ENCODE results near the gene EGFL6.
A peak's percentile ranks its signal among the peaks of the same experiment; 100 is the strongest.

The EGFL6 gene
- 0 to 1.5 (median 0) reads per million in 17 experiments for total RNA-seq

- no peak for DNase-seq
These were observed at the start of gene EGFL6 for GRCh38 chrX:13569479-13570260. Gene EGFL6 (plus strand): TSS chrX:13569601. CDS start chrX:13569862, 261 bp downstream.

GRCh38 chrX:13520351-13520750 lies 49.0 kb upstream of the EGFL6 start:
- no peak for DNase-seq

- DNase-seq = no peak
These were observed 48.5 kb upstream of the EGFL6 start for GRCh38 chrX:13520936-13521335.

GRCh38 chrX:13522811-13523210 lies 46.6 kb upstream of the EGFL6 start:
- DNase-seq = no peak

- peak; percentile 18 to 47 (median 31) for DNase-seq
These were observed 35.7 kb upstream of the EGFL6 start for GRCh38 chrX:13533726-13534125.

GRCh38 chrX:13535376-13536165 lies 33.8 kb upstream of the EGFL6 start:
- no peak for DNase-seq

- no peak for DNase-seq
These were observed 32.9 kb upstream of the EGFL6 start for GRCh38 chrX:13536551-13536950.

GRCh38 chrX:13538414-13538813 lies 31.0 kb upstream of the EGFL6 start:
- DNase-seq = no peak

- no peak for DNase-seq
These were observed 28.8 kb upstream of the EGFL6 start for GRCh38 chrX:13540602-13541001.

- no peak for DNase-seq
These were observed 23.7 kb upstream of the EGFL6 start for GRCh38 chrX:13545726-13546125.

- DNase-seq = no peak
These were observed 21.7 kb upstream of the EGFL6 start for GRCh38 chrX:13547671-13548070.

- DNase-seq = no peak
These were observed 19.1 kb upstream of the EGFL6 start for GRCh38 chrX:13550346-13550745.

- DNase-seq = no peak
These were observed 17.8 kb upstream of the EGFL6 start for GRCh38 chrX:13551610-13552009.

- no peak for DNase-seq
These were observed 16.5 kb upstream of the EGFL6 start for GRCh38 chrX:13552892-13553291.

- DNase-seq = peak in 1 of 4 experiments; percentile 6
These were observed 3.9 kb upstream of the EGFL6 start for GRCh38 chrX:13565511-13565910.

- DNase-seq = no peak
These were observed 832 bp downstream of the EGFL6 start for GRCh38 chrX:13570261-13570605.

GRCh38 chrX:13571136-13571535 lies 1.7 kb downstream of the EGFL6 start:
- DNase-seq = no peak

GRCh38 chrX:13574600-13574999 lies 5.2 kb downstream of the EGFL6 start:
- no peak for DNase-seq

- peak; percentile 46 to 71 (median 55) for DNase-seq
These were observed 10.3 kb downstream of the EGFL6 start for GRCh38 chrX:13579661-13580060.

GRCh38 chrX:13581554-13581953 lies 12.2 kb downstream of the EGFL6 start:
- no peak for DNase-seq

- DNase-seq = no peak
These were observed 18.5 kb downstream of the EGFL6 start for GRCh38 chrX:13587786-13588477.

- DNase-seq = no peak
These were observed 20.8 kb downstream of the EGFL6 start for GRCh38 chrX:13590207-13590606.

GRCh38 chrX:13590914-13591313 lies 21.5 kb downstream of the EGFL6 start:
- no peak for DNase-seq
